Esophagus muscularis mucosa (tissue), 4 donors: ENCODE results near the gene WWC1. TPM values are rescaled to one million over a fixed set of nuclear protein-coding genes. Genes with fewer than 3 reads are reported as not detected.

Experiments
- DNase-seq: peaks from one replicate; pipeline ENCODE4 v3.0.0-alpha.2; 2017; ENCODE audit errors: extremely low spot score
- H3K27ac ChIP-seq, 4 donors: fragments of 200-600 bp; sonication (generic); replicated peaks in 1 of 4; 1 replicate in 3 of 4; 2 replicates in 1 of 4; pipeline ENCODE4 v1.5.1; 2016 to 2019; ENCODE audit warnings: mild to moderate bottlenecking in 1 of 4
- H3K27me3 ChIP-seq, 4 donors: fragments of 200-600 bp; sonication (generic); one replicate each; pipeline versions ENCODE4 v1.5.1 to v1.6.0; 2016 to 2019
- H3K36me3 ChIP-seq, 4 donors: fragments of 200-600 bp; sonication (generic); one replicate each; pipeline ENCODE4 v1.5.1; 2016 to 2019
- H3K4me1 ChIP-seq, 4 donors: fragments of 200-600 bp; sonication (generic); one replicate each; pipeline ENCODE4 v1.5.1; 2016 to 2019
- H3K4me3 ChIP-seq, 4 donors: fragments of 200-600 bp; sonication (generic); 1 replicate in 2 of 4; 2 replicates in 2 of 4; pipeline ENCODE4 v1.5.1; 2016 to 2019; ENCODE audit warnings: mild to moderate bottlenecking in 4 of 4, moderate library complexity in 1 of 4
- H3K9me3 ChIP-seq, 4 donors: fragments of 200-600 bp; sonication (generic); 1 replicate in 3 of 4; 2 replicates in 1 of 4; pipeline ENCODE4 v1.5.1; 2016 to 2019
- EP300 ChIP-seq: sonication (generic); formaldehyde crosslinking; IDR thresholded peaks from one replicate; pipeline ENCODE4 v1.6.1; 2017; ENCODE audit warnings: antibody characterized with exemption
- POLR2A ChIP-seq: fragments of 450-650 bp; IDR thresholded peaks from one replicate; pipeline ENCODE4 v1.6.1; 2017; ENCODE audit warnings: antibody characterized with exemption, moderate library complexity, mild to moderate bottlenecking, low read depth
- POLR2AphosphoS5 ChIP-seq, 2 donors: sonication (generic); formaldehyde crosslinking; IDR thresholded peaks; one replicate each; pipeline ENCODE4 v1.6.1; 2017; ENCODE audit warnings: antibody characterized with exemption in 2 of 2
- whole genome bisulfite sequencing: methylation state at CpG from one replicate; pipeline ENCODE4 v1.1.5; 2018; 5-methylcytosine and 5-hydroxymethylcytosine counted together
- intact Hi-C: fragments of 100-400 bp; cut with DNase I; formaldehyde crosslinking; loops from one replicate; pipeline ENCODE4 v1.15.1; 2023
- total RNA-seq, 4 donors: library from RNA; depleted of rRNA; stranded (reverse); fragments of >200 nt; gene quantifications; one replicate each; pipeline versions ENCODE4 v1.1.0 to v1.2.1, GENCODE V29; 2016
- TF ChIP-seq, protein P1 (sequence below), 3 experiments: fragments of 200-600 bp in 2 of 3; fragments of 450-650 bp in 1 of 3; sonication (generic) in 2 of 3; IDR thresholded peaks; one replicate each; pipeline ENCODE4 v1.5.1; 2017 to 2019; ENCODE audit warnings: antibody characterized with exemption in 3 of 3, mild to moderate bottlenecking in 2 of 3, moderate library complexity in 1 of 3

WWC1 gene
- total RNA-seq, 4 donors from 2014 or later = 2.1 to 6.2 (median 3.2) TPM

- Histone ChIP-seq H3K36me3 (no peaks in the 10 kb centered on the region), H3K27ac (no peak overlapping the region), H3K4me3 (no peak overlapping the region), H3K27me3 (no peaks in the 10 kb centered on the region), H3K9me3 (no peaks in the 10 kb centered on the region), H3K4me1 (no peaks in the 10 kb centered on the region)
- DNase-seq = no peak
- intact Hi-C loops = no loop called here
- TF ChIP-seq, protein P1, sequence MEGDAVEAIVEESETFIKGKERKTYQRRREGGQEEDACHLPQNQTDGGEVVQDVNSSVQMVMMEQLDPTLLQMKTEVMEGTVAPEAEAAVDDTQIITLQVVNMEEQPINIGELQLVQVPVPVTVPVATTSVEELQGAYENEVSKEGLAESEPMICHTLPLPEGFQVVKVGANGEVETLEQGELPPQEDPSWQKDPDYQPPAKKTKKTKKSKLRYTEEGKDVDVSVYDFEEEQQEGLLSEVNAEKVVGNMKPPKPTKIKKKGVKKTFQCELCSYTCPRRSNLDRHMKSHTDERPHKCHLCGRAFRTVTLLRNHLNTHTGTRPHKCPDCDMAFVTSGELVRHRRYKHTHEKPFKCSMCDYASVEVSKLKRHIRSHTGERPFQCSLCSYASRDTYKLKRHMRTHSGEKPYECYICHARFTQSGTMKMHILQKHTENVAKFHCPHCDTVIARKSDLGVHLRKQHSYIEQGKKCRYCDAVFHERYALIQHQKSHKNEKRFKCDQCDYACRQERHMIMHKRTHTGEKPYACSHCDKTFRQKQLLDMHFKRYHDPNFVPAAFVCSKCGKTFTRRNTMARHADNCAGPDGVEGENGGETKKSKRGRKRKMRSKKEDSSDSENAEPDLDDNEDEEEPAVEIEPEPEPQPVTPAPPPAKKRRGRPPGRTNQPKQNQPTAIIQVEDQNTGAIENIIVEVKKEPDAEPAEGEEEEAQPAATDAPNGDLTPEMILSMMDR (IDR thresholded peaks at IDR 0.05) = no peak
- no peak for TF ChIP-seq POLR2AphosphoS5 (IDR thresholded peaks at IDR 0.05)
- no peak for TF ChIP-seq EP300
- TF ChIP-seq POLR2A = no peak
- WGBS = 58% methylated on average over 12 of the region's 12 CpGs
These were observed 176.4 kb downstream of the WWC1 start for GRCh38 chr5:168467755-168468330.

- 73% methylated on average over 8 of the region's 8 CpGs for WGBS
- no peak for TF ChIP-seq EP300
- TF ChIP-seq, protein P1 (IDR thresholded peaks at IDR 0.05) = no peak
- intact Hi-C loops = no loop called here
- DNase-seq = no peak
- Histone ChIP-seq H3K4me3 (no peak overlapping the region), H3K27me3 (no peaks in the 10 kb centered on the region), H3K27ac (no peak overlapping the region), H3K36me3 (no peaks in the 10 kb centered on the region), H3K9me3 (no peaks in the 10 kb centered on the region), H3K4me1 (no peaks in the 10 kb centered on the region)
These were observed 177.4 kb downstream of the WWC1 start for GRCh38 chr5:168468836-168469235.

GRCh38 chr5:168469816-168470215, 178.4 kb downstream of the WWC1 start:
- no peak for DNase-seq
- no peaks in the 10 kb centered on the region for H3K36me3 ChIP-seq
- H3K4me1 ChIP-seq = no peaks in the 10 kb centered on the region
- no peak for TF ChIP-seq EP300
- TF ChIP-seq, protein P1 (IDR thresholded peaks at IDR 0.05) = no peak
- no peak for TF ChIP-seq POLR2A
- TF ChIP-seq POLR2AphosphoS5 (IDR thresholded peaks at IDR 0.05) = no peak
- no peak overlapping the region for H3K4me3 ChIP-seq
- WGBS = 88% methylated on average over 3 of the region's 3 CpGs
- H3K9me3 ChIP-seq = no peaks in the 10 kb centered on the region
- H3K27ac ChIP-seq = no peak overlapping the region
- intact Hi-C loops = no loop called here
- H3K27me3 ChIP-seq = no peaks in the 10 kb centered on the region

DNA sequence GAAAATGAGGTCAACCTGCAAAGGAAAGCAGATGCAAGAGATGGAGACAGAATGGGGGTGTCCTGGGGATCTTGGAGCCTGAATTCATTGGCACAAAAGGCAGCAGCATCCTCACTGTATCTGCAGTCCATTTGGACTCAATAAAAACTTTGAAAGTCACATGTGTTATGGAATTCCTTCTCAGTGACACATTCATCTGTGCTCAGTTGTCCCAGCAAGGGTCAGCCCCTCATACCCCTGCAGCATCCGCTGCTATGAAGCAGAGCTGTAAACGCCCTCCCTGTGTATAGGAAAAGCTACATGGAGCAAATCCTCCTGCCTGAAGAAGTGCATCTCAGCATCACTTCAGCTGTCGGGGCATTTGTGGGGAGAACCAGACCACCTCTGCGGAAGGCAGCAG, 180.3 kb downstream of the WWC1 start:
- Histone ChIP-seq H3K9me3 (no peaks in the 10 kb centered on the region), H3K27me3 (no peaks in the 10 kb centered on the region), H3K4me3 (no peak overlapping the region), H3K4me1 (no peaks in the 10 kb centered on the region), H3K27ac (no peak overlapping the region), H3K36me3 (no peaks in the 10 kb centered on the region)
- TF ChIP-seq POLR2A (no peak), POLR2AphosphoS5 (IDR thresholded peaks at IDR 0.05) (no peak), EP300 (no peak)
- TF ChIP-seq, protein P1 (IDR thresholded peaks at IDR 0.05) = no peak
- intact Hi-C loops = no loop called here
- 89% methylated on average over 4 of the region's 4 CpGs for WGBS
- DNase-seq = peak; percentile 89

- 81% methylated on average over 5 of the region's 5 CpGs for WGBS
These were observed 180.9 kb downstream of the WWC1 start for GRCh38 chr5:168472329-168472728.

More at GRCh38 chr5:168472329-168472728, 180.9 kb downstream of the WWC1 start:
- no peak overlapping the region for H3K27ac ChIP-seq
- H3K9me3 ChIP-seq = no peaks in the 10 kb centered on the region
- intact Hi-C loops = no loop called here
- no peak for DNase-seq
- no peaks in the 10 kb centered on the region for H3K4me1 ChIP-seq
- H3K27me3 ChIP-seq = no peaks in the 10 kb centered on the region
- no peak overlapping the region for H3K4me3 ChIP-seq
- no peaks in the 10 kb centered on the region for H3K36me3 ChIP-seq
- TF ChIP-seq, protein P1 (IDR thresholded peaks at IDR 0.05) = no peak
- TF ChIP-seq EP300 (no peak), POLR2AphosphoS5 (IDR thresholded peaks at IDR 0.05) (no peak), POLR2A (no peak)
